AG04450 (cell line): ENCODE results near the gene PCYT1A. TPM values are rescaled to one million over a fixed set of nuclear protein-coding genes. Genes with fewer than 3 reads are reported as not detected.

ENCODE experiments used
- CTCF ChIA-PET: fragments of 300-600, 350-600 bp; formaldehyde crosslinking; extraction: SDS; loops from one replicate; lab custom pipeline; 2022; ENCODE audit warnings: antibody characterized with exemption, inconsistent platforms; lab: Charles Lee
- POLR2A ChIA-PET: fragments of 350-600 bp; formaldehyde crosslinking; extraction: SDS; loops from one replicate; lab custom pipeline; 2021; ENCODE audit warnings: antibody characterized with exemption, inconsistent platforms; lab: Yijun Ruan, JAX
- DNase-seq: peaks from one replicate; pipeline ENCODE4 v3.0.0-alpha.2; 2011; ENCODE audit warnings: low read depth, low spot score
- H3K27ac ChIP-seq: one replicate; pipeline ENCODE4 v1.5.1; 2012; ENCODE audit warnings: low read depth, low read length, control low read depth
- H3K27me3 ChIP-seq: one replicate; pipeline ENCODE4 v1.6.0; 2012; ENCODE audit warnings: low read length; ENCODE audit not compliant: control insufficient read depth, insufficient read depth
- H3K4me3 ChIP-seq: 2 replicates; pipeline ENCODE4 v1.5.1; 2011; ENCODE audit warnings: mild to moderate bottlenecking, low read depth, low read length, control low read depth
- H3K9me3 ChIP-seq: 2 replicates; pipeline ENCODE4 v1.5.1; 2012; ENCODE audit warnings: low read length; ENCODE audit not compliant: control insufficient read depth, insufficient read depth
- CTCF ChIP-seq: IDR thresholded peaks from 2 replicates; pipeline ENCODE4 v1.5.1; 2011; ENCODE audit warnings: low read depth, low read length, control low read depth, inconsistent platforms
- polyA plus RNA-seq: library from polyadenylated mRNA; depleted of rRNA; stranded (reverse); fragments of >200 nt; gene quantifications from 2 replicates; pipeline ENCODE4 v1.2.3, GENCODE V29; 2011

Gene PCYT1A
- polyA plus RNA-seq, 1 experiment: 71.4 TPM

GRCh38 chr3:196227121-196227561 lies 60.4 kb downstream of the PCYT1A start:
- ChIA-PET CTCF (no interaction called here), POLR2A (no interaction called here)
- H3K4me3 ChIP-seq: no peak overlapping the region
- H3K27me3 ChIP-seq: peaks cover 7% of the 10 kb centered on the region
- H3K27ac ChIP-seq: no peak overlapping the region
- no peak for DNase-seq
- no peak for TF ChIP-seq CTCF
- peaks cover 3% of the 10 kb centered on the region; the same call in 1 of the 2 replicates for H3K9me3 ChIP-seq

GRCh38 chr3:196225763-196226364 lies 61.7 kb downstream of the PCYT1A start:
- Histone ChIP-seq H3K4me3 (no peak overlapping the region), H3K27me3 (peaks cover 7% of the 10 kb centered on the region), H3K9me3 (peaks cover 3% of the 10 kb centered on the region; the same call in 1 of the 2 replicates), H3K27ac (no peak overlapping the region)
- no peak for TF ChIP-seq CTCF
- ChIA-PET POLR2A (no interaction called here), CTCF (no interaction called here)
- DNase-seq: no peak

- H3K4me3 ChIP-seq: no peak overlapping the region
- no peak overlapping the region for H3K27ac ChIP-seq
- DNase-seq: no peak
- TF ChIP-seq CTCF: no peak
- ChIA-PET CTCF (no interaction called here), POLR2A (no interaction called here)
- H3K9me3 ChIP-seq: peaks cover 3% of the 10 kb centered on the region; the same call in 1 of the 2 replicates
- H3K27me3 ChIP-seq: peaks cover 7% of the 10 kb centered on the region
Measured at GRCh38 chr3:196225086-196225485, 62.4 kb downstream of the PCYT1A start.

GRCh38 chr3:196222876-196223595 lies 64.5 kb downstream of the PCYT1A start:
- peaks cover 9% of the 10 kb centered on the region for H3K27me3 ChIP-seq

More at GRCh38 chr3:196222876-196223595, 64.5 kb downstream of the PCYT1A start:
- Histone ChIP-seq H3K4me3 (no peak overlapping the region), H3K27ac (no peak overlapping the region), H3K9me3 (peaks cover 3% of the 10 kb centered on the region; the same call in 1 of the 2 replicates)
- CTCF ChIA-PET: no interaction called here
- POLR2A ChIA-PET: no interaction called here
- DNase-seq: no peak
- TF ChIP-seq CTCF: no peak
